H1 (cell line): ENCODE measurements around the gene LTBP1. TPM values are rescaled to one million over a fixed set of nuclear protein-coding genes. Genes with fewer than 3 reads are reported as not detected.

ENCODE experiments used
- CTCF ChIA-PET: fragments of 300-600 bp; sonication (Branson Sonifier 250); formaldehyde crosslinking; loops from one replicate; lab custom pipeline; 2021; ENCODE audit not compliant: partially characterized antibody; lab: Charles Lee
- POLR2A ChIA-PET: fragments of 300-600 bp; sonication (Branson Sonifier 250); formaldehyde crosslinking; loops from one replicate; lab custom pipeline; 2021; ENCODE audit warnings: inconsistent platforms; ENCODE audit not compliant: partially characterized antibody; lab: Charles Lee
- DNase-seq, 2 experiments: peaks; one replicate each; pipeline versions ENCODE4 v3.0.0 to v3.0.0-alpha.2; 2010 to 2022; ENCODE audit warnings: low spot score in 2 of 2, low read depth in 1 of 2, mixed read lengths in 1 of 2
- FAIRE-seq: peaks from 2 replicates; lab custom pipeline; 2011; peaks lifted over from hg19 to GRCh38; lab: Jason Lieb, UNC
- H2AFZ ChIP-seq: 2 replicates; pipeline ENCODE4 v1.8.1; 2012; ENCODE audit warnings: low read length, inconsistent platforms
- H2AK5ac ChIP-seq: 2 replicates; pipeline ENCODE4 v1.6.1; 2013; ENCODE audit warnings: low read depth, low read length
- H2BK120ac ChIP-seq: replicated peaks from 2 replicates; pipeline ENCODE3; 2013; ENCODE audit warnings: low read depth, low read length, inconsistent platforms
- H2BK12ac ChIP-seq: 2 replicates; pipeline ENCODE4 v1.6.1; 2013; ENCODE audit warnings: low read depth, low read length
- H2BK15ac ChIP-seq: 2 replicates; pipeline ENCODE4 v1.6.1; 2013; ENCODE audit warnings: low read length
- H2BK20ac ChIP-seq: 2 replicates; pipeline ENCODE4 v1.6.1; 2013; ENCODE audit warnings: low read length
- H2BK5ac ChIP-seq: 2 replicates; pipeline ENCODE4 v1.6.1; 2013; ENCODE audit warnings: low read depth, low read length
- H3K14ac ChIP-seq: 2 replicates; pipeline ENCODE4 v1.6.1; 2013; ENCODE audit warnings: inconsistent platforms; ENCODE audit not compliant: insufficient read length
- H3K18ac ChIP-seq: 2 replicates; pipeline ENCODE4 v1.6.1; 2013; ENCODE audit warnings: low read length; ENCODE audit errors: extremely low read depth
- H3K23ac ChIP-seq: 2 replicates; pipeline ENCODE4 v1.6.1; 2013; ENCODE audit warnings: inconsistent platforms; ENCODE audit not compliant: insufficient read length
- H3K23me2 ChIP-seq: 2 replicates; pipeline ENCODE4 v1.6.1; 2013; ENCODE audit warnings: low read depth, low read length
- H3K27ac ChIP-seq: 2 replicates; pipeline ENCODE4 v1.6.1; 2011; ENCODE audit warnings: low read depth, low read length, inconsistent platforms
- H3K27me3 ChIP-seq, 4 experiments: replicated peaks in 1 of 4; 1 replicate in 1 of 4; 2 replicates in 3 of 4; pipeline versions ENCODE4 v1.6.1 to v1.8.1; 2011 to 2013; ENCODE audit warnings: low read length in 3 of 4, mild to moderate bottlenecking in 3 of 4, inconsistent platforms in 2 of 4, mixed read lengths in 2 of 4, moderate library complexity in 1 of 4; ENCODE audit not compliant: control insufficient read depth in 3 of 4, insufficient read depth in 3 of 4; ENCODE audit errors: extremely low read depth in 1 of 4
- H3K36me3 ChIP-seq, 4 experiments: 2 replicates each; pipeline versions ENCODE4 v1.6.1 to v1.8.1; 2011 to 2013; ENCODE audit warnings: mild to moderate bottlenecking in 4 of 4, low read length in 3 of 4, moderate library complexity in 2 of 4, control low read depth in 1 of 4, inconsistent platforms in 1 of 4; ENCODE audit not compliant: insufficient read depth in 4 of 4, control insufficient read depth in 2 of 4
- H3K4ac ChIP-seq: replicated peaks from 2 replicates; pipeline ENCODE3; 2013; ENCODE audit warnings: low read length, low read depth, mixed read lengths, inconsistent platforms; ENCODE audit not compliant: insufficient read length
- H3K4me1 ChIP-seq, 4 experiments: replicated peaks in 1 of 4; 1 replicate in 1 of 4; 2 replicates in 3 of 4; pipeline versions ENCODE4 v1.6.1 to v1.8.1; 2011 to 2013; ENCODE audit warnings: low read length in 3 of 4, inconsistent platforms in 2 of 4, mixed read lengths in 1 of 4; ENCODE audit not compliant: insufficient read depth in 4 of 4, control insufficient read depth in 3 of 4
- H3K4me2 ChIP-seq, 2 experiments: 2 replicates each; pipeline versions ENCODE4 v1.6.1 to v1.8.1; 2011 to 2013; ENCODE audit warnings: low read depth in 2 of 2, low read length in 2 of 2, control low read depth in 1 of 2, inconsistent platforms in 1 of 2, mild to moderate bottlenecking in 1 of 2; ENCODE audit not compliant: insufficient read depth in 1 of 2
- H3K4me3 ChIP-seq, 4 experiments: fragments of 200-600, 300-600 bp in 1 of 4; sonication (generic), shearing (Covaris generic), sonication (Bioruptor Twin) in 1 of 4; 2 replicates each; pipeline versions ENCODE4 v1.5.1 to v1.8.1; 2011 to 2016; ENCODE audit warnings: low read length in 4 of 4, low read depth in 3 of 4, control low read depth in 2 of 4, inconsistent platforms in 2 of 4, mild to moderate bottlenecking in 2 of 4, mixed read lengths in 1 of 4, moderate library complexity in 1 of 4; ENCODE audit not compliant: insufficient read depth in 2 of 4; ENCODE audit errors: extremely low read depth in 1 of 4
- H3K56ac ChIP-seq: replicated peaks from 2 replicates; pipeline ENCODE3; 2013; ENCODE audit warnings: low read depth, mild to moderate bottlenecking, mixed read lengths, low read length, inconsistent platforms; ENCODE audit not compliant: insufficient read length
- H3K79me1 ChIP-seq: 2 replicates; pipeline ENCODE4 v1.6.1; 2013; ENCODE audit warnings: low read depth, low read length, control low read depth
- H3K79me2 ChIP-seq, 2 experiments: 2 replicates each; pipeline versions ENCODE4 v1.6.1 to v1.8.1; 2012 to 2013; ENCODE audit warnings: low read length in 2 of 2, mild to moderate bottlenecking in 2 of 2, inconsistent platforms in 1 of 2; ENCODE audit not compliant: insufficient read depth in 2 of 2, control insufficient read depth in 1 of 2
- H3K9ac ChIP-seq, 4 experiments: replicated peaks in 1 of 4; 1 replicate in 1 of 4; 2 replicates in 3 of 4; pipeline versions ENCODE4 v1.6.1 to v1.8.1; 2011 to 2013; ENCODE audit warnings: low read depth in 3 of 4, low read length in 3 of 4, control low read depth in 2 of 4, mild to moderate bottlenecking in 2 of 4, moderate library complexity in 2 of 4, inconsistent platforms in 1 of 4; ENCODE audit errors: extremely low read depth in 1 of 4
- H3K9me3 ChIP-seq, 2 experiments: 2 replicates each; pipeline versions ENCODE4 v1.6.1 to v1.8.1; 2012 to 2013; ENCODE audit warnings: mild to moderate bottlenecking in 2 of 2, moderate library complexity in 2 of 2, control low read depth in 1 of 2, inconsistent platforms in 1 of 2, low read depth in 1 of 2, low read length in 1 of 2, mixed read lengths in 1 of 2; ENCODE audit not compliant: insufficient read depth in 2 of 2
- H4K20me1 ChIP-seq, 2 experiments: replicated peaks in 1 of 2; 2 replicates each; pipeline versions ENCODE3 to v1.8.1; 2011 to 2013; ENCODE audit warnings: inconsistent platforms in 2 of 2, low read length in 2 of 2, mild to moderate bottlenecking in 1 of 2; ENCODE audit not compliant: insufficient read depth in 2 of 2, control insufficient read depth in 1 of 2
- H4K5ac ChIP-seq: 2 replicates; pipeline ENCODE4 v1.6.1; 2013; ENCODE audit warnings: low read length, low read depth, mixed read lengths, inconsistent platforms; ENCODE audit not compliant: insufficient read length
- H4K8ac ChIP-seq: 2 replicates; pipeline ENCODE4 v1.8.0; 2013; ENCODE audit warnings: mild to moderate bottlenecking, moderate library complexity, low read length, inconsistent platforms; ENCODE audit not compliant: insufficient read depth; ENCODE audit errors: extremely low read depth
- H4K91ac ChIP-seq: replicated peaks from 2 replicates; pipeline ENCODE3; 2013; ENCODE audit warnings: low read length, mixed read lengths, inconsistent platforms; ENCODE audit not compliant: insufficient read length
- BACH1 ChIP-seq: IDR thresholded peaks from 2 replicates; pipeline ENCODE4 v1.6.1; 2012; ENCODE audit warnings: low read length, improper control_type of control experiment
- HDAC2 ChIP-seq, 2 experiments: fragments of 300-600 bp in 1 of 2; sonication (generic) in 1 of 2; IDR thresholded peaks; 2 replicates each; pipeline ENCODE4 v1.6.1; 2011 to 2012; ENCODE audit warnings: low read depth in 2 of 2, low read length in 2 of 2, mild to moderate bottlenecking in 2 of 2, moderate library complexity in 2 of 2, borderline replicate concordance in 1 of 2, inconsistent platforms in 1 of 2
- WGBS, 2 experiments: shearing (Covaris generic) in 1 of 2; methylation state at CpG; one replicate each; pipeline versions ENCODE4 v1.1.6 to v1.1.7; 2013 to 2015; ENCODE audit warnings: low lambda C conversion rate in 2 of 2, mixed read lengths in 2 of 2, inconsistent platforms in 1 of 2, low coverage in 1 of 2, missing lambda C conversion rate in 1 of 2; ENCODE audit not compliant: insufficient replicate concordance in 2 of 2, insufficient coverage in 1 of 2, insufficient read length in 1 of 2; ENCODE audit errors: extremely low coverage in 1 of 2, missing lambda C conversion rate in 1 of 2; 5-methylcytosine and 5-hydroxymethylcytosine counted together
- polyA plus RNA-seq, 7 experiments: library from polyadenylated mRNA; depleted of rRNA in 3 of 7; stranded (reverse) in 5 of 7; unstranded in 2 of 7; fragments of >200 nt in 5 of 7; fragments of 200-250 nt in 2 of 7; gene quantifications; 1 replicate in 5 of 7; 2 replicates in 1 of 7; 4 replicates in 1 of 7; pipeline versions ENCODE4 v1.2.1 to v1.2.3, GENCODE V29; 2011 to 2013; ENCODE audit warnings: missing spikeins in 2 of 7, mixed read lengths in 2 of 7
- total RNA-seq: library from RNA; stranded (reverse); fragmentation: NEBNext Ultra II Directional; extraction: Animal tissue kit (Norgen Biotek cat#: 25700); gene quantifications from 2 replicates; pipeline ENCODE4 v1.2.1, GENCODE V29; 2021

Gene LTBP1
- total and polyA plus RNA-seq, 2 of the 8 experiments (the other 6 are each of a cell fraction or from before 2014, with no cell fraction given): 15.4 to 24.7 TPM

DNA sequence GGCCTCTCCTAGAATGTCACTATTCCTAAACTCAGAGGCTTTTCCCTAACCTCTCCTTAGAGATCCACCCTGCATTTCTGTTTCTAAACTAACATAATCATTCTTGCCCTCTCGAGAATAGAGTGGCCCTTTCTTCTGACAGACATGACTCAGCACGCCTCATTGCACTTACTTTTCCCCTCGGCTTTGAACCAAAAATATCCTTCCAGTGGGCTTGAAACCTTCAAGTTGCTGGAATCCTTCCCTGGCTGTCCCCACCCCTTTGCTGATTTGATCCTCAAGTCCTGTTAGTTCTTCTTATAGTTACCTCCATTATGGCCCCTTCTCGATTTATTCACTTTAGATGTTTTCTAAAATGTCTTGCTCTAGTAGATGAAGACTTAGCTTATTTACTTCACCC is 158.0 kb downstream of the LTBP1 start:
- 89% methylated on average over 4 of the region's 4 CpGs; no CpG with 5 or more reads in 1 of the 2 experiments for WGBS, 2 experiments
- Histone ChIP-seq H3K27ac (no peak overlapping the region), H2BK12ac (no peak overlapping the region), H4K8ac (no peak overlapping the region), H2AK5ac (no peak overlapping the region), H4K20me1 (peaks cover 0 to 4% of the 10 kb centered on the region in 2 experiments), H3K23me2 (no peaks in the 10 kb centered on the region; the same call in 1 of the 2 replicates), H3K56ac (no peak overlapping the region), H3K9ac (no peak overlapping the region), H2BK120ac (no peak overlapping the region), H2BK5ac (no peak overlapping the region), H3K18ac (no peak overlapping the region), H3K4me2 (no peak overlapping the region), H2AFZ (no peak overlapping the region), H3K4me3 (no peak overlapping the region), H3K79me1 (no peaks in the 10 kb centered on the region), H2BK15ac (no peak overlapping the region), H3K14ac (no peak overlapping the region), H3K23ac (no peak overlapping the region), H2BK20ac (no peak overlapping the region), H3K9me3 (no peaks in the 10 kb centered on the region), H4K5ac (no peak overlapping the region), H3K4me1 (0 out of 7 replicates have a peak, but pooled peaks cover 0 to 2% (median under 1%) of the 10 kb centered on the region in 4 experiments), H3K79me2 (no peaks in the 10 kb centered on the region), H3K36me3 (no peaks in the 10 kb centered on the region), H4K91ac (no peak overlapping the region), H3K27me3 (no peaks in the 10 kb centered on the region), H3K4ac (no peak overlapping the region)
- TF ChIP-seq BACH1: 0 out of 2 replicates have a peak, but pooled peaks have one; percentile 7
- TF ChIP-seq HDAC2 (IDR thresholded peaks at IDR 0.05; ENCODE audit: borderline replicate concordance in 1 of 2, low read depth in 2 of 2, low read length in 2 of 2): no peak
- DNase-seq: no peak
- no peak for FAIRE-seq
- CTCF ChIA-PET: no interaction called here
- POLR2A ChIA-PET: no interaction called here
